ENCODE measurements around the gene CACNA1B.

DNA sequence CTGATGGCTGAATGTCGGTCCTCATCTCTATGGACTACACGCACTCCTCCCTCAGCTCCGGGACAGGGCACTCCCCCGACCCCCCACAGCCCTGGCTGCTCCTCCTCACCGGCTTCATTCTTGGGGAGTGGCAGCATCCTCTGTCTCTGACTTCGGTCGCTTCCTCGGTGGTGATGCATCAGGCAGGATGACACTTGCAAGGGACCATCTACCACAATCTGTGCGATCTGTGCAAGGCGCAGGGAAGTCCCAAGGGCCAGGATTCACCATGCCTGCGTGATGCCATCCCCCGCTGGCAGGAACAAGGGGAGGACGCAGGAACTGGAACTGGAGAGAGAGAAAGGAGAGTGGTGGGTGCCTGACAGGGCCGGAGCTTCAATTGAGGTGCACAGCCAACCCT lies 2.2 kb upstream of the CACNA1B start:
- TF ChIP-seq, protein P1, sequence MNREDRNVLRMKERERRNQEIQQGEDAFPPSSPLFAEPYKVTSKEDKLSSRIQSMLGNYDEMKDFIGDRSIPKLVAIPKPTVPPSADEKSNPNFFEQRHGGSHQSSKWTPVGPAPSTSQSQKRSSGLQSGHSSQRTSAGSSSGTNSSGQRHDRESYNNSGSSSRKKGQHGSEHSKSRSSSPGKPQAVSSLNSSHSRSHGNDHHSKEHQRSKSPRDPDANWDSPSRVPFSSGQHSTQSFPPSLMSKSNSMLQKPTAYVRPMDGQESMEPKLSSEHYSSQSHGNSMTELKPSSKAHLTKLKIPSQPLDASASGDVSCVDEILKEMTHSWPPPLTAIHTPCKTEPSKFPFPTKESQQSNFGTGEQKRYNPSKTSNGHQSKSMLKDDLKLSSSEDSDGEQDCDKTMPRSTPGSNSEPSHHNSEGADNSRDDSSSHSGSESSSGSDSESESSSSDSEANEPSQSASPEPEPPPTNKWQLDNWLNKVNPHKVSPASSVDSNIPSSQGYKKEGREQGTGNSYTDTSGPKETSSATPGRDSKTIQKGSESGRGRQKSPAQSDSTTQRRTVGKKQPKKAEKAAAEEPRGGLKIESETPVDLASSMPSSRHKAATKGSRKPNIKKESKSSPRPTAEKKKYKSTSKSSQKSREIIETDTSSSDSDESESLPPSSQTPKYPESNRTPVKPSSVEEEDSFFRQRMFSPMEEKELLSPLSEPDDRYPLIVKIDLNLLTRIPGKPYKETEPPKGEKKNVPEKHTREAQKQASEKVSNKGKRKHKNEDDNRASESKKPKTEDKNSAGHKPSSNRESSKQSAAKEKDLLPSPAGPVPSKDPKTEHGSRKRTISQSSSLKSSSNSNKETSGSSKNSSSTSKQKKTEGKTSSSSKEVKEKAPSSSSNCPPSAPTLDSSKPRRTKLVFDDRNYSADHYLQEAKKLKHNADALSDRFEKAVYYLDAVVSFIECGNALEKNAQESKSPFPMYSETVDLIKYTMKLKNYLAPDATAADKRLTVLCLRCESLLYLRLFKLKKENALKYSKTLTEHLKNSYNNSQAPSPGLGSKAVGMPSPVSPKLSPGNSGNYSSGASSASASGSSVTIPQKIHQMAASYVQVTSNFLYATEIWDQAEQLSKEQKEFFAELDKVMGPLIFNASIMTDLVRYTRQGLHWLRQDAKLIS (CRISPR knock-in tag; IDR thresholded peaks at IDR 0.05) = no peak
- TF ChIP-seq XRCC5 (IDR thresholded peaks at IDR 0.05; ENCODE audit: low read depth, low read length) (no peak), ZNF174 (CRISPR knock-in tag; IDR thresholded peaks at IDR 0.05) (no peak), RNF2 (IDR thresholded peaks at IDR 0.05) (no peak), POLR2A (conservative IDR thresholded peaks at IDR 0.05) (no peak), NR2C2 (CRISPR knock-in tag; IDR thresholded peaks at IDR 0.05) (no peak), NR2C2 (tag; IDR thresholded peaks at IDR 0.05) (no peak), FOXA1 (IDR thresholded peaks at IDR 0.05; ENCODE audit: borderline replicate concordance) (no peak), SP1 (CRISPR knock-in tag; IDR thresholded peaks at IDR 0.05) (no peak), STAT5B (CRISPR knock-in tag; IDR thresholded peaks at IDR 0.05) (no peak), RB1 (IDR thresholded peaks at IDR 0.05; ENCODE audit: low read depth) (no peak)
- TF ChIP-seq, protein P2, sequence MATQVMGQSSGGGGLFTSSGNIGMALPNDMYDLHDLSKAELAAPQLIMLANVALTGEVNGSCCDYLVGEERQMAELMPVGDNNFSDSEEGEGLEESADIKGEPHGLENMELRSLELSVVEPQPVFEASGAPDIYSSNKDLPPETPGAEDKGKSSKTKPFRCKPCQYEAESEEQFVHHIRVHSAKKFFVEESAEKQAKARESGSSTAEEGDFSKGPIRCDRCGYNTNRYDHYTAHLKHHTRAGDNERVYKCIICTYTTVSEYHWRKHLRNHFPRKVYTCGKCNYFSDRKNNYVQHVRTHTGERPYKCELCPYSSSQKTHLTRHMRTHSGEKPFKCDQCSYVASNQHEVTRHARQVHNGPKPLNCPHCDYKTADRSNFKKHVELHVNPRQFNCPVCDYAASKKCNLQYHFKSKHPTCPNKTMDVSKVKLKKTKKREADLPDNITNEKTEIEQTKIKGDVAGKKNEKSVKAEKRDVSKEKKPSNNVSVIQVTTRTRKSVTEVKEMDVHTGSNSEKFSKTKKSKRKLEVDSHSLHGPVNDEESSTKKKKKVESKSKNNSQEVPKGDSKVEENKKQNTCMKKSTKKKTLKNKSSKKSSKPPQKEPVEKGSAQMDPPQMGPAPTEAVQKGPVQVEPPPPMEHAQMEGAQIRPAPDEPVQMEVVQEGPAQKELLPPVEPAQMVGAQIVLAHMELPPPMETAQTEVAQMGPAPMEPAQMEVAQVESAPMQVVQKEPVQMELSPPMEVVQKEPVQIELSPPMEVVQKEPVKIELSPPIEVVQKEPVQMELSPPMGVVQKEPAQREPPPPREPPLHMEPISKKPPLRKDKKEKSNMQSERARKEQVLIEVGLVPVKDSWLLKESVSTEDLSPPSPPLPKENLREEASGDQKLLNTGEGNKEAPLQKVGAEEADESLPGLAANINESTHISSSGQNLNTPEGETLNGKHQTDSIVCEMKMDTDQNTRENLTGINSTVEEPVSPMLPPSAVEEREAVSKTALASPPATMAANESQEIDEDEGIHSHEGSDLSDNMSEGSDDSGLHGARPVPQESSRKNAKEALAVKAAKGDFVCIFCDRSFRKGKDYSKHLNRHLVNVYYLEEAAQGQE (IDR thresholded peaks at IDR 0.05; ENCODE audit: borderline replicate concordance) = no peak
- TF ChIP-seq, protein P2 (CRISPR knock-in tag; IDR thresholded peaks at IDR 0.05; ENCODE audit: low read depth) = no peak
- TF ChIP-seq, protein P3, sequence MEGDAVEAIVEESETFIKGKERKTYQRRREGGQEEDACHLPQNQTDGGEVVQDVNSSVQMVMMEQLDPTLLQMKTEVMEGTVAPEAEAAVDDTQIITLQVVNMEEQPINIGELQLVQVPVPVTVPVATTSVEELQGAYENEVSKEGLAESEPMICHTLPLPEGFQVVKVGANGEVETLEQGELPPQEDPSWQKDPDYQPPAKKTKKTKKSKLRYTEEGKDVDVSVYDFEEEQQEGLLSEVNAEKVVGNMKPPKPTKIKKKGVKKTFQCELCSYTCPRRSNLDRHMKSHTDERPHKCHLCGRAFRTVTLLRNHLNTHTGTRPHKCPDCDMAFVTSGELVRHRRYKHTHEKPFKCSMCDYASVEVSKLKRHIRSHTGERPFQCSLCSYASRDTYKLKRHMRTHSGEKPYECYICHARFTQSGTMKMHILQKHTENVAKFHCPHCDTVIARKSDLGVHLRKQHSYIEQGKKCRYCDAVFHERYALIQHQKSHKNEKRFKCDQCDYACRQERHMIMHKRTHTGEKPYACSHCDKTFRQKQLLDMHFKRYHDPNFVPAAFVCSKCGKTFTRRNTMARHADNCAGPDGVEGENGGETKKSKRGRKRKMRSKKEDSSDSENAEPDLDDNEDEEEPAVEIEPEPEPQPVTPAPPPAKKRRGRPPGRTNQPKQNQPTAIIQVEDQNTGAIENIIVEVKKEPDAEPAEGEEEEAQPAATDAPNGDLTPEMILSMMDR (IDR thresholded peaks at IDR 0.05 in 2 of 3, conservative IDR thresholded peaks at IDR 0.05 in 1 of 3; ENCODE audit: insufficient read depth in 2 of 3, low read depth in 1 of 3, low read length in 3 of 3) = no peak
- TF ChIP-seq, protein P4, sequence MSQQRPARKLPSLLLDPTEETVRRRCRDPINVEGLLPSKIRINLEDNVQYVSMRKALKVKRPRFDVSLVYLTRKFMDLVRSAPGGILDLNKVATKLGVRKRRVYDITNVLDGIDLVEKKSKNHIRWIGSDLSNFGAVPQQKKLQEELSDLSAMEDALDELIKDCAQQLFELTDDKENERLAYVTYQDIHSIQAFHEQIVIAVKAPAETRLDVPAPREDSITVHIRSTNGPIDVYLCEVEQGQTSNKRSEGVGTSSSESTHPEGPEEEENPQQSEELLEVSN (IDR thresholded peaks at IDR 0.05; ENCODE audit: borderline replicate concordance in 1 of 2, extremely low read depth in 1 of 2, insufficient read depth in 1 of 2, insufficient read length in 1 of 2, low read depth in 1 of 2, low read length in 1 of 2, poor library complexity in 1 of 2, severe bottlenecking in 1 of 2) = no peak
- TF ChIP-seq, protein P5, sequence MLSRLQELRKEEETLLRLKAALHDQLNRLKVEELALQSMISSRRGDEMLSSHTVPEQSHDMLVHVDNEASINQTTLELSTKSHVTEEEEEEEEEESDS (CRISPR knock-in tag; IDR thresholded peaks at IDR 0.05) = no peak
